GM19239 (cell line): ENCODE measurements around the gene MIER2.
"Not testable (repeated sequence)": the region's sequence is repeated elsewhere in the genome, so short reads cannot be mapped to it uniquely, and the experiment has no call there.

ENCODE experiments used
- DNase-seq: peaks from one replicate; pipeline ENCODE4 v3.0.0; 2011; ENCODE audit warnings: low spot score; ENCODE audit not compliant: insufficient read length
- FAIRE-seq: peaks from 2 replicates; lab custom pipeline; 2011; peaks lifted over from hg19 to GRCh38; lab: Jason Lieb, UNC

Gene MIER2

DNA sequence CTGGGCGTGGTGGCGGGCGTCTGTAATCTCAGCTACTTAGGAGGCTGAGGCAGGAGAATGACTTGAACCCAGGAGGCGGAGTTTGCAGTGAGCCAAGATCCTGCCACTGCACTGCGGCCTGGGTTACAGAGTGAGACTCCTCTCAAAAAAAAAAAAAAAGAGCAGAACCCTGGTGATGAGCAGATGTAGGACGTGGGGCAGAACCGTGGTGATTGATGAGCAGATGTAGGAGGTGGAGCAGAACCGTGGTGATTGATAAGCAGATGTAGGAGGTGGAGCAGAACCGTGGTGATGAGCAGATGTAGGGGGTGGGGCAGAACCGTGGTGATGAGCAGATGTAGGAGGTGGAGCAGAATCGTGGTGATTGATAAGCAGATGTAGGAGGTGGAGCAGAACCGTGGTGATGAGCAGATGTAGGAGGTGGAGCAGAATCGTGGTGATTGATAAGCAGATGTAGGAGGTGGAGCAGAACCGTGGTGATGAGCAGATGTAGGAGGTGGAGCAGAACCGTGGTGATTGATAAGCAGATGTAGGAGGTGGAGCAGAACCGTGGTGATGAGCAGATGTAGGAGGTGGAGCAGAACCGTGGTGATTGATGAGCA lies 36.1 kb upstream of the MIER2 start:
- not testable (repeated sequence) for FAIRE-seq, DNase-seq

- FAIRE-seq (no peak), DNase-seq (no peak)
Observed at GRCh38 chr19:379796-380195, 35.2 kb upstream of the MIER2 start.

- DNase-seq = no peak
- FAIRE-seq = no peak
Observed at GRCh38 chr19:378706-379105, 34.1 kb upstream of the MIER2 start.

GRCh38 chr19:377801-378581 lies 33.4 kb upstream of the MIER2 start:
- FAIRE-seq (no peak), DNase-seq (no peak)

DNA sequence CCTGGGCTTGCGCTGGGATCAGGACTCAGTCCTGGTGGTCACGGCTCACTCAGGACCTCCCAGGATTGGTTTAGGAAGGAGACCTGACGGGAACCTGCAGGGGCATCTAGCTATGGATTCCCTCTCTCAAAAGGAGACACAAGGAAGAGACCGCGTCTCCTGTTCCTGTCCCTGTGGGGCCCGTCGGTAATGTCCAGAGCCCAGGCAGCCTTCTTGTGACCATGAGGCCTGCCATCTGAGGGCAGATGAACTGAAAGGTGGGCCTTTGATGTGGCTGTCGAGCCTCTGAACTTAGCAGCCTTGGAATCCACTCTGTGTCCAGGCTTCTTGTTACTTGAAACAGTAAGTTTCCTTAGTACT lies 31.5 kb upstream of the MIER2 start:
- no peak for DNase-seq
- no peak for FAIRE-seq

- DNase-seq (no peak), FAIRE-seq (no peak)
Observed at GRCh38 chr19:375395-376110, 31.0 kb upstream of the MIER2 start.

DNA sequence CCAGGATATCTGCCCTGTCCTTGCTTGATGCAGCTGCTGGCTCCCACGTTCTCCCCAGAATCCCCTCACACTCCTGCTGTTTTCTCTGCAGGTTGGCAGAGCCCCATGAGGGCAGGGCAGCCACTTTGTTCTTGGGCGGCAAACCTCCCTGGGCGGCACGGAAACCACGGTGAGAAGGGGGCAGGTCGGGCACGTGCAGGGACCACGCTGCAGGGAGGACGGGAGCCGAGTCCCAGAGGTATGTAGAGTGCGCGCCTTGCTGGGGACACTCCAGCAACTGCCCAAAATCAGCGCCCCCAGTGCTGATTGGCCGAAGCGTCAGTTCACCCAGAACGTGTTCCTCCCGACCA lies 30.3 kb upstream of the MIER2 start:
- FAIRE-seq (no peak), DNase-seq (no peak)

GRCh38 chr19:374183-374885 lies 29.7 kb upstream of the MIER2 start:
- no peak for FAIRE-seq
- no peak for DNase-seq

- FAIRE-seq = no peak
- DNase-seq = no peak
Observed at GRCh38 chr19:373391-374182, 29.0 kb upstream of the MIER2 start.

DNA sequence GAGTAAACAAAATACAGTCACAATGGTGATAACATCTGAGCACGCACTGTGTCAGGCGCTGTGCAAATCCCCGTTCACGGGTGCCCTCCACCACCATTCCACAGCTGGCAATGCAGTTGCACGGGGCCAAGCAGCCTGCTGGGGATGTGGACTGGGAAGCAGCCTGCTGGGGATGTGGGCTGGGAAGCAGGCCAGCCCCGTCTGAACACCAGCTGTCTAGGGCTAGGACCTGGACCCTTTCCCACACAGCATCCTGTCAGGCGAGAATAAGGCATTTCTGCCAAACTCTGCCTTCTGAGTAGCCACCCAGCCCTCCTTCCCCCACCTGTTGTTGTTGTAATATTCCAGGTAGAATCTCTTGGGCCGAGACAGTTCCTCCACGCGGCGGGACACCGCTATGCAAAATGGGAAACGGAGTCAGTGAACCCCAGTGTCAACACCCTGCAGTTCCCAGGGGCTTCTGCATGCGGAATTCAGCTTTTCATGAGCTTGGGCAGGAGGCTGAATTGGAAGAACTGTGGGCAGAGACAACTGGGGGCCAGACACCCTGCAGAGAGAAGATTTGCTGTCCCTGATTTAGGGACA lies 27.8 kb upstream of the MIER2 start:
- DNase-seq = no peak
- FAIRE-seq = no peak

DNA sequence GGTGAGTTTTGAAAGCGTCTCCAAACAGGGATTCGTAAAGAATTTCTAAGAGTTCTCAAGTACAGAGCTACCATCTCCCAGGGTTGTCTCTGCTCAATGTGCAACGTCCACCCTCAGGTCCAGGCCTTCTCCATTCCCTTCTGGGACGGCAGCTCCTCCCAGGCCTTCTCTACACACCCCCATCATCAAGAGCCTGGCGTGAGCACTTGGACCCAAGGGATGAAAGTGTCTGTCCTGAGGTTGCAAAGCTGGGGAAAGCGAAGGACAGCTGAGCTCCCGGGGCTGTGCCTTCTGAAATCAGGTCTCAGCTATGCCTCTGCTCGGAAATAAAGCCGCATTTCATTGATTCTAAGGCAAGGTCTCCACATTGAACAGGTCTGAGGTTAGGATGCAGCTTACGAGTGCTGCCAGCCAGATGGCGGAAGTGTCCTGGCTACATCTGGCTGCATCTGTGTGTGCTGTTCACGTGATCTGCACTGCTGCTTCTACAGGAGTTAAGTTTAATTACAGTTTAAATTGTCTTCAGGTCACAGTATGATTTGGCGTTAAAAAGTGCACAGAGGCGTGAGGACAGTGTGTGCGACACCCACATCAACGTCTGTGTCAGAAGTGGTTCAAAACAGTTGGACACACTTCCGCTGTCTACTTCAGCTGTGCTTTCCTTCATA lies 27.0 kb upstream of the MIER2 start:
- DNase-seq = no peak

GRCh38 chr19:370641-371330 lies 26.2 kb upstream of the MIER2 start:
- no peak for DNase-seq

More for the DNA sequence above, 27.0 kb upstream of the MIER2 start:
- FAIRE-seq = no peak

GRCh38 chr19:369876-370275 lies 25.3 kb upstream of the MIER2 start:
- DNase-seq = no peak
- FAIRE-seq = no peak

More at GRCh38 chr19:370641-371330, 26.2 kb upstream of the MIER2 start:
- FAIRE-seq = no peak

GRCh38 chr19:369256-369655 lies 24.7 kb upstream of the MIER2 start:
- no peak for FAIRE-seq
- no peak for DNase-seq

DNA sequence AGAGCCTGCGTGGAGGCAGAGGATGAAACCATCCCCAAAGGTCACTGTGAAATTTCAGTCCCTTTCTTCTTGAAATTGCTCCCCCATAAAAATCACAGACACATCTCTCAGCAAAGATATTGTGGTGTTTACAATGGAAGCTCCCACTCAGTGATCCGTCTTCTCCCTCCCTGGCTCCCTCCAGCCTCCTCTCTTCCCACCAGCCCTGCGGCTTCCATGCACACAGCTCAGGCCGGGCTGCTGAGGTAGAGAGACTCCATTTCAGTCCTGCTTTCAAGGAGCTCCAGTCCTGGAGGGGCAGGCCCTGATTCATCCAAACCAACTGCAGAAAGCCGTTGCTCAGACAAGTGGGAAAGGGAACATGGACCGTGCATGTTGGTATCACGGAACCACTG lies 24.0 kb upstream of the MIER2 start:
- no peak for FAIRE-seq

DNA sequence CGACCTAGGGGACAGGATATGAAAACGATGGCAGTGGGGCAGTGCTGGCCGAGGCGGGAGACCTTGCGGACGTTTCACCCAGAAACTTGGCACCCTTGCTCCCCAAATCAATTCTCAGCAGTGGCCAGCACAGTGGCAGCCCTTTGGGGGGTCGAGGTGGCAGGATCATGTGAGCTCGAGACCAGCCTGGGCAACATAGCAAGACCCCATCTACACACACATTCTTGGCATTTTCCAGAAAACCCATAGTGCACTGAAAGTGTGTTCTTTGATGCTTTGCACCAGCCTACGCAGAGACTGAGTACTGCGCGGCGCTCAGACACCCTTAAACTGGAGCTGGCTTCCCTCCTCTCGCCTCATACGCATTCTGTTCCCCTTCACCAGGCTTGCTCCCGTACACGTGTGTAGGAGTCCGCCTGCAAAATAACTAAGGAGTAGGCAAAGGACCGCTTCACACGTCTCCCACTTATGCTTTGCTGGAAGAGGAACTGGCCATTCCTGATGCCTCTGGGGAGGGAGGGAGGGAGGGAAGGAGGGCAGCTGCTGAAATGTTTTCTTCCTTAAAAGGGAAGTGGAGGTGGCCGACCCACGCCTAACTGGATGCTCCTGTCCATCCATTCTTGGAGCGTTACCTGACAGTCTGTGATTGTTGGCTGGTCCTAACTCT lies 23.5 kb upstream of the MIER2 start:
- DNase-seq = no peak
- no peak for FAIRE-seq

More for the DNA sequence above, 24.0 kb upstream of the MIER2 start:
- DNase-seq = no peak

GRCh38 chr19:367561-367960 lies 23.0 kb upstream of the MIER2 start:
- DNase-seq (no peak), FAIRE-seq (no peak)

- DNase-seq (no peak), FAIRE-seq (no peak)
Observed at GRCh38 chr19:366951-367350, 22.4 kb upstream of the MIER2 start.
